Ammon's horn (tissue), 1 donor: ENCODE data around the gene SPIRE1.
"Not testable (repeated sequence)": the region's sequence is repeated elsewhere in the genome, so short reads cannot be mapped to it uniquely, and the experiment has no call there.

ENCODE experiments used
- DNase-seq: peaks from one replicate; pipeline ENCODE4 v3.0.0-alpha.2; 2016; ENCODE audit warnings: low spot score

SPIRE1 gene

DNA sequence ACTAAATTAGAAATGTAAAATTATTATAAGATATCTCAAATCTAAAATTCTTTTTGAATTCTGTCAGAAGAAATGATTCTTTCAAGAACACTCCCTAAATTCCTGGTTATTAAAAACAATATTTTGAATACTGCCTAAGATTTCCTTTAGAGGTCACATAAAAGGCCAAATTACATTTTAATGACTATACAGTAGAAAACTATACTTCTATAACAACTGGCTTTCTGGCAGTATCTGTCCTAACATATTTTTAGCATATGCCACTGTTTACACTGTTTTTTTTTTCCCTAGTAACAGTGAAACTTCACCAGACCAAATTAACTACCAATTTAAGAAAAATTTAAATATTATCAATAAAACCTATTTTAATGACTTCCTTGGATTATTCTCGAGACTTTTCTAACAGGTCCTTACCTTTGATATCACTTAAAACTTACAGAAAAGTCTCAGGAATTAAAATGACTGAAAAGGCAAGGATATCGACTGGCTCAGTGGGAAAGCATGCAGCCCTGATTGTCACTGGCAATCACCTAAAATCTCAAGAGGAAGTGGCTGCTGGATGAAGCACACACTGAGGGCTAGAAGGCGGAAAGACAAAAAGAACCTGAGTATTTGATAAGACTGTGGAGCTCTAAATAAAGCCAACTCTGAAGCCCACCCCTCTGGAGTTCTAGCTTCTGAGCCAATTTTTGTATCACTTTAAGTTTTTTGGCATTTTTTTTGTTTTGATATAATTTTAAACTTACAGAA lies 59.6 kb downstream of the SPIRE1 start:
- peak; percentile 10 for DNase-seq

- peak; percentile 9 for DNase-seq
Observed at GRCh38 chr18:12597760-12598159, 60.1 kb downstream of the SPIRE1 start.

- DNase-seq: no peak
Observed at GRCh38 chr18:12595571-12596255, 62.2 kb downstream of the SPIRE1 start.

DNA sequence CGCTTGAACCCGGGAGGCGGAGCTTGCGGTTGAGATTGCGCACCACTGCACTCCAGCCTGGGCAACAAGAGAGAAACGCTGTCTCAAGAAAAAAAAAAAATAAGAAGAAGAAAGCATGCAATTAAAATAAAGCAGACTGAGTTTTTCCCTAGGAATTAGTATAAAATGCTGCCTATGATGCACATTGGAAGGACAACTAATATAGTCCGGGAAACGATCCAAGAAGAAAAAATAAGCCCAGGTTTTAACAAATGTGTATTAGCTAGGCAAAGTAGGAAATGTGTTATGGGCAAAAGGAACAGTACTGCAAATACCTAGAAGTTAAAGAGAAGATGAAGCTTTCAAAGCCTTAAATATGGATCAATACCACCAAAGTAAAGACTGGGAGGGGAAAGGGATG lies 64.0 kb downstream of the SPIRE1 start:
- no peak for DNase-seq

GRCh38 chr18:12592597-12593127 lies 65.2 kb downstream of the SPIRE1 start:
- no peak for DNase-seq

GRCh38 chr18:12589448-12589847 lies 68.5 kb downstream of the SPIRE1 start:
- peak; percentile 28 for DNase-seq

GRCh38 chr18:12586956-12587355 lies 71.0 kb downstream of the SPIRE1 start:
- no peak for DNase-seq

DNA sequence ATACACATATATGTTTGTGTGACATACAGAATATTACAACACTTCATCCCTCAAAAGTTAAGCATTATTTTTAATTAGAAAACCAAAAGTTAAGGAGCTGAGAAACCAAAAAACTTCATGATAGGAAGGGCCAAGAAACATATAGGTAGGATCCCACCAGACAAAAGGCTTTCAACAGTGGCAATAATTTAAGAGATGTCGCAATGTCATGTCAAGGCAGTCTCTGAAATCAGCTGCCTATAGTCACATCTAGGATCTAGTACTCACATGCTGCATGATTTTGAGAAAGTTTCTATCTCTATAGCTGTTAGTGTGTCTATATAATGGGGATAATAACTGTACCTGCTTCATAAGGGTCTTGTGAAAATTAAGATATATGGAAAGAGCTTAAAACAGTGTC lies 72.7 kb downstream of the SPIRE1 start:
- no peak for DNase-seq

GRCh38 chr18:12580630-12581342 lies 77.1 kb downstream of the SPIRE1 start:
- no peak for DNase-seq

DNA sequence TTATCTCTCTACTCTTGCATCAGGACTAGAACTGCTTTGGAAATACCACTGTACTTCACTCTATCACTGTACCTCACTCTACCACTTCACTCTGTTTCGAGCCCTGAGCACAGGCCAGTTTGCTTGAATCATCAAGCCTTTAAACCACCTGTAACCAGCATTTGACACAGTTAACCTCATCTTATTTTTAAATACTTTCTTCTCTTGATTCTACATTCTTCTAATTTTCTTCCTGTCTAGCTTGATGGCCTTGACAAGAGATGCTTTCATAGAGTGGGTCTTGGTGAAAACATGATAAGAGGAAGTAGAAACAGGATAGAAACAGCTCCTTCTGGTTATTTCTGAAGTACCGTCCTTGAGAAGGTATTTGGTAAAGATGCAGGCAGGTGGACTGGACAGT lies 78.1 kb downstream of the SPIRE1 start:
- no peak for DNase-seq

GRCh38 chr18:12577848-12578247 lies 80.1 kb downstream of the SPIRE1 start:
- no peak for DNase-seq

- DNase-seq: no peak
Observed at GRCh38 chr18:12574494-12575185, 83.3 kb downstream of the SPIRE1 start.

- no peak for DNase-seq
Observed at GRCh38 chr18:12571630-12572029, 86.3 kb downstream of the SPIRE1 start.

- DNase-seq: no peak
Observed at GRCh38 chr18:12569791-12570190, 88.1 kb downstream of the SPIRE1 start.

DNA sequence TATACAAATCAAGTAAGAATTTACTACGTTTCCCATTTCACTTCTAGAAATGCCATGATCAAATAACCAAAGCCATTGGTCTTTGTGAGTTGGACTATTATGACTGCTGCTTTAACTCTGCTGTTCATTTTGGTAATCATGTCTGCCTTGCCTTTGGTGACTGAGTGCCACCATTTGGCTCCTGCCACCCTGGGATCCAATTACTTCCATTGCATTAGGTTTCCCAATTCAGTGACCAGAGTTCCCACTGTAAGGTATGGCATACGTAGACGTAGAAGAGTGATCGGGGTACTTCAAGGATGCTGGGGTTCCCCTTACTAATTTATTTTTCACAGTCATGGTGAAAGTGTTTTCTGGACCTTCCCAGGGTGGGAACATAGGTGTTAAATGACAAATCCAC lies 90.1 kb downstream of the SPIRE1 start:
- DNase-seq: no peak

- DNase-seq: no peak
Observed at GRCh38 chr18:12564861-12565260, 93.0 kb downstream of the SPIRE1 start.

DNA sequence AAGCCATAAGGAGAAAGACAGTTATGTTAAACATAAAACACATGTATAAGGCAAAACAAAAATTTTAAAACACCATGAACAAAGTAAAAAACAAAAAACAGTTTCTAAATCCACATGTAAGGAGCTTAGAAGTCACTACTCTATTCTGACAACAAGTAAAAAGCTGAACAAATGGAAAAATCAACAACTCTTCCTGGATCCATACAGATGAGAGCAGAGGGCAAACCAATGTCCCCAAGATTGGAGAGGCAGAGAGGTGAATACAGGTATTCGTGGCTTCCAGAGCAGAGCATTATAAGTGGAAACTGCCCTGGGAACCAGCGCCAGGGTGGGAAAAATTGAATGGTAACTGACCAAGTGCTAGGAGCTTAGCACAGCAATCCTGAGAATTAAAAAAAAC lies 93.5 kb downstream of the SPIRE1 start:
- no peak for DNase-seq

GRCh38 chr18:12560600-12560999 lies 97.3 kb downstream of the SPIRE1 start:
- not testable (repeated sequence) for DNase-seq

- no peak for DNase-seq
Observed at GRCh38 chr18:12559319-12559718, 98.6 kb downstream of the SPIRE1 start.

GRCh38 chr18:12556946-12557806 lies 100.7 kb downstream of the SPIRE1 start:
- no peak for DNase-seq

GRCh38 chr18:12554796-12555388 lies 103.0 kb downstream of the SPIRE1 start:
- DNase-seq: no peak
